ENCODE data around the gene L1CAM.

L1CAM gene, protein sequence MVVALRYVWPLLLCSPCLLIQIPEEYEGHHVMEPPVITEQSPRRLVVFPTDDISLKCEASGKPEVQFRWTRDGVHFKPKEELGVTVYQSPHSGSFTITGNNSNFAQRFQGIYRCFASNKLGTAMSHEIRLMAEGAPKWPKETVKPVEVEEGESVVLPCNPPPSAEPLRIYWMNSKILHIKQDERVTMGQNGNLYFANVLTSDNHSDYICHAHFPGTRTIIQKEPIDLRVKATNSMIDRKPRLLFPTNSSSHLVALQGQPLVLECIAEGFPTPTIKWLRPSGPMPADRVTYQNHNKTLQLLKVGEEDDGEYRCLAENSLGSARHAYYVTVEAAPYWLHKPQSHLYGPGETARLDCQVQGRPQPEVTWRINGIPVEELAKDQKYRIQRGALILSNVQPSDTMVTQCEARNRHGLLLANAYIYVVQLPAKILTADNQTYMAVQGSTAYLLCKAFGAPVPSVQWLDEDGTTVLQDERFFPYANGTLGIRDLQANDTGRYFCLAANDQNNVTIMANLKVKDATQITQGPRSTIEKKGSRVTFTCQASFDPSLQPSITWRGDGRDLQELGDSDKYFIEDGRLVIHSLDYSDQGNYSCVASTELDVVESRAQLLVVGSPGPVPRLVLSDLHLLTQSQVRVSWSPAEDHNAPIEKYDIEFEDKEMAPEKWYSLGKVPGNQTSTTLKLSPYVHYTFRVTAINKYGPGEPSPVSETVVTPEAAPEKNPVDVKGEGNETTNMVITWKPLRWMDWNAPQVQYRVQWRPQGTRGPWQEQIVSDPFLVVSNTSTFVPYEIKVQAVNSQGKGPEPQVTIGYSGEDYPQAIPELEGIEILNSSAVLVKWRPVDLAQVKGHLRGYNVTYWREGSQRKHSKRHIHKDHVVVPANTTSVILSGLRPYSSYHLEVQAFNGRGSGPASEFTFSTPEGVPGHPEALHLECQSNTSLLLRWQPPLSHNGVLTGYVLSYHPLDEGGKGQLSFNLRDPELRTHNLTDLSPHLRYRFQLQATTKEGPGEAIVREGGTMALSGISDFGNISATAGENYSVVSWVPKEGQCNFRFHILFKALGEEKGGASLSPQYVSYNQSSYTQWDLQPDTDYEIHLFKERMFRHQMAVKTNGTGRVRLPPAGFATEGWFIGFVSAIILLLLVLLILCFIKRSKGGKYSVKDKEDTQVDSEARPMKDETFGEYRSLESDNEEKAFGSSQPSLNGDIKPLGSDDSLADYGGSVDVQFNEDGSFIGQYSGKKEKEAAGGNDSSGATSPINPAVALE

DNA sequence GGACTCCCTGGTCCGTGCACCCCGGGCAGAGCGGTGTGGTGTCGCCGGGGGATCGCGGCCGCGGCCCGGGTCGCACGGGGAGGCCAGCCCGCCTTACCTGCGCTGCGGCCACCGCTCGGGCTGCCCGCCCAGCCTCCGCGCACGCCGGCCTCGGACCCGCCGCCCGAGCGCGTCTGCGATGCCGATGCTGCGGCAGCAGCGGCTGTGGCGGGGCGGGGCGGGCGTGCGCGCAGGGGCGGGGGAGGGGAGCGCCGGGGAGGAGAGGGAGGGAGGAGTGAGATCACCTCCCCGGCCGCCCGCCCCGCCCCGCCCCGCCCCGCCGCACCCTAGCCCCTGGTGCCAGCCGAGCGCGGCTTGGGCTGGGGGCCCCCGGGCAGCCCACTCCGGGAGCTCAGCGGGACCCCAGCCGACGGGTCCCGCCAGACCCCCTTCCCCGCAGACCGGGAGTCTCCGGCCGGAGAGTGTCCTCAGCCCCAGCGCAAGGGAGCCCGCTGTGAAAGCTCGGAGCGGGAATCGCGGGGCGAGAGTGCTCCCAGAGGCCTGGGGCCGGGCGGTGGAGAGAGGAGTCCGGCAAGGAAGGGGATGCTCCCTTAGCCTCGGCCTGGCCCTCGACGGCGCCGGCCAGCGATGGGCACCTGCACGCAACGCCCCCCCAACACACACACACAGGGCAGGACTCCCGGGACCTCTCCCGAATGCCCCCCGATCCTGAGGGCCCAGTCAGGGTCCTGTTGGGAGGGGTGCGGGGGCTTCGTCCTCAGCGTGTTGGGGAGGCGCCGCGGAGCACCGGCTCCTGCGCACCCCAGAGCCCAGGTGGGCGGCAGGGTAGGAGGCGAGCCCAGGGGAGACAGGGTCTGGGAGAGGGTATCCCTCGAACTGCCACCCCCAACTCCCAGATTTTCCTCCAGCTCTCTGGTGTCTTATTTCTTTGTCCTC, at the start of gene L1CAM:
Gene L1CAM, minus strand, starts transcription at position 206 of the 936 bp plus-strand sequence. CDS start 10,337 bp downstream, outside the sequence.
- Histone ChIP-seq H3K27me3 (ENCODE audit: low read length) (no peaks in the 10 kb centered on the region), H3K9me2 (replicated peaks; ENCODE audit: insufficient read depth, low read length) (no peaks in the 10 kb centered on the region), H3K9ac (ENCODE audit: low read length) (no peak within 1 kb of the TSS), H3K9me3 (ENCODE audit: insufficient read depth, low read length) (no peaks in the 10 kb centered on the region), H3K4me2 (ENCODE audit: low read depth, low read length, poor library complexity, severe bottlenecking) (no peak within 1 kb of the TSS), H3K79me2 (ENCODE audit: insufficient read depth, low read length) (no peaks in the 10 kb centered on the region), H4K20me1 (ENCODE audit: low read depth, low read length) (no peaks in the 10 kb centered on the region), H3F3A (ENCODE audit: insufficient read depth) (no peaks in the 10 kb centered on the region), H3K4me3 (ENCODE audit: insufficient read depth, low read length, poor library complexity, severe bottlenecking) (no peak within 1 kb of the TSS), H3K27ac (ENCODE audit: low read depth, low read length) (no peak within 1 kb of the TSS), H3K36me3 (ENCODE audit: low read length) (no peaks in the 10 kb centered on the region), H2AFZ (ENCODE audit: low read depth, low read length, severe bottlenecking) (no peak within 1 kb of the TSS)
- no peak for TF ChIP-seq EZH2phosphoT487 (conservative IDR thresholded peaks at IDR 0.05; ENCODE audit: low read length)
- TF ChIP-seq, protein P1, sequence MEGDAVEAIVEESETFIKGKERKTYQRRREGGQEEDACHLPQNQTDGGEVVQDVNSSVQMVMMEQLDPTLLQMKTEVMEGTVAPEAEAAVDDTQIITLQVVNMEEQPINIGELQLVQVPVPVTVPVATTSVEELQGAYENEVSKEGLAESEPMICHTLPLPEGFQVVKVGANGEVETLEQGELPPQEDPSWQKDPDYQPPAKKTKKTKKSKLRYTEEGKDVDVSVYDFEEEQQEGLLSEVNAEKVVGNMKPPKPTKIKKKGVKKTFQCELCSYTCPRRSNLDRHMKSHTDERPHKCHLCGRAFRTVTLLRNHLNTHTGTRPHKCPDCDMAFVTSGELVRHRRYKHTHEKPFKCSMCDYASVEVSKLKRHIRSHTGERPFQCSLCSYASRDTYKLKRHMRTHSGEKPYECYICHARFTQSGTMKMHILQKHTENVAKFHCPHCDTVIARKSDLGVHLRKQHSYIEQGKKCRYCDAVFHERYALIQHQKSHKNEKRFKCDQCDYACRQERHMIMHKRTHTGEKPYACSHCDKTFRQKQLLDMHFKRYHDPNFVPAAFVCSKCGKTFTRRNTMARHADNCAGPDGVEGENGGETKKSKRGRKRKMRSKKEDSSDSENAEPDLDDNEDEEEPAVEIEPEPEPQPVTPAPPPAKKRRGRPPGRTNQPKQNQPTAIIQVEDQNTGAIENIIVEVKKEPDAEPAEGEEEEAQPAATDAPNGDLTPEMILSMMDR (IDR thresholded peaks at IDR 0.05; ENCODE audit: insufficient read depth, low read length, poor library complexity, severe bottlenecking), result no peak

DNA sequence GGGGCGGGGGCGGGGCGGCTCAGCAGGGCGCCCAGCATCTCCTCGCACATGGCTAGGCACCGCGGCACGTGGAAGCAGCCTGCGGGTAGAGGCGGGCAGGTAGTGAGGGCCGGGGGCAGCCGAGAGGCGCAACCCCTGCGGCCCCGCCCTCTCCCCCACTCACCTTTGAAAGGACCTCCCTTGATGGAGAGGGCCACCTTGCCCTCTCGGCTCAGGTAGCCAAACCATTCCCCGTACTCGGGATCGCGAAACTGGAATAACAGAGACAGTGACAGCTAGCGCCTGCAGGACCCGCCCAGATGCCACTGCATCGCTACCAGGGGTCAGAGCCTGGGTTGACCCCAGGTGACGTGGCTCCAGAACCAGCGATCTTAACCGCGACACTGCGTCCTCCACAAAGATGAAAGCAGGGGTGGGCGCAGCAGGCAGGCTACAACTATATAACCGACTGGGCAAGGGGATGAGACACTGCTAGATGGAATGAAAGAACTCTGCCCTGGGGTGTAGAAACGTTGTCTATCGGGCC, 49.4 kb upstream of the L1CAM start:
- H3K79me2 ChIP-seq (ENCODE audit: insufficient read depth, low read length), result peaks cover 19% of the 10 kb centered on the region
- no peaks in the 10 kb centered on the region for H3K9me3 ChIP-seq (ENCODE audit: insufficient read depth, low read length)
- TF ChIP-seq, protein P1 (IDR thresholded peaks at IDR 0.05; ENCODE audit: insufficient read depth, low read length, poor library complexity, severe bottlenecking), result no peak
- no peak for TF ChIP-seq EZH2phosphoT487 (conservative IDR thresholded peaks at IDR 0.05; ENCODE audit: low read length)
- H3K27ac ChIP-seq (ENCODE audit: low read depth, low read length), result no peak overlapping the region
- H3K4me2 ChIP-seq (ENCODE audit: low read depth, low read length, poor library complexity, severe bottlenecking), result peak overlapping the region; percentile 71
- H4K20me1 ChIP-seq (ENCODE audit: low read depth, low read length), result no peaks in the 10 kb centered on the region
- H3K9me2 ChIP-seq (replicated peaks; ENCODE audit: insufficient read depth, low read length), result no peaks in the 10 kb centered on the region
- H3K36me3 ChIP-seq (ENCODE audit: low read length), result no peaks in the 10 kb centered on the region
- H3F3A ChIP-seq (ENCODE audit: insufficient read depth), result 0 out of 2 replicates have a peak, but pooled peaks cover 5% of the 10 kb centered on the region
- H3K9ac ChIP-seq (ENCODE audit: low read length), result peak overlapping the region; percentile 71
- H3K4me3 ChIP-seq (ENCODE audit: insufficient read depth, low read length, poor library complexity, severe bottlenecking), result peak overlapping the region; percentile 60
- peak overlapping the region; percentile 85 for H2AFZ ChIP-seq (ENCODE audit: low read depth, low read length, severe bottlenecking)
- no peaks in the 10 kb centered on the region for H3K27me3 ChIP-seq (ENCODE audit: low read length)
